Measurements from ENCODE around the gene HSPG2. TPM values are rescaled to one million over a fixed set of nuclear protein-coding genes. Genes with fewer than 3 reads are reported as not detected.

Gene HSPG2
- total and polyA plus RNA-seq, 2 of the 8 experiments (the other 6 are each of a cell fraction or from before 2014, with no cell fraction given), result 17.8 to 111 TPM

DNA sequence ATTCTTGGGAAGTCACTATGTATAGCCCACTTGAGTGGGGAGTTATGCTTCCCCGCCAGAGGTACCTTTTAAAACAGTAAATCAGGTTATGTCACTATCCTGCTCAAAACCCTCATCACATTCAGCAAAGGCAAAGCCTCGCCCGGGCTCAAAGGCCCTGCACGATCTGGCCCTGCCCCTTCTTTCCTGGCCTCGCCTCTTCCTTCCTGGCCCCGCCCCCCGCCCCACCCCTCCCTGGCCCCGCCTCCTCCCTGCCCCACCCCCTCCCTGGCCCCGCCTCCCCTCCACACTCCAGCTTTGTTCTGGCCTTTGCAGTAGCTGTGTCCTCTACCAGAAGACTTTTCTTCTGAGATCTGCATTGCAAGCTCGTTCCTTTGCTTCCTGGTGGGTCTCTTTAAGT lies 118.5 kb downstream of the HSPG2 start:
- POLR2A ChIA-PET (ENCODE audit: partially characterized antibody), result interaction anchor here (0.8 to 1.2 kb wide), 2 partner anchors 9 to 36 kb away, joined by 3 to 4 read pairs; partner anchors contain the start of gene USP48
- no peak overlapping the region for H3K23ac ChIP-seq (ENCODE audit: insufficient read length)
- no peak overlapping the region for H4K5ac ChIP-seq (ENCODE audit: insufficient read length, low read depth, low read length)
- no peak overlapping the region for H3K27ac ChIP-seq (ENCODE audit: low read depth, low read length)
- H3K79me2 ChIP-seq (ENCODE audit: control insufficient read depth in 1 of 2, insufficient read depth in 2 of 2, low read length in 2 of 2), result no peaks in the 10 kb centered on the region
- peak overlapping the region; percentile 30 to 45; a peak in 2 of 4 replicates for H3K4me2 ChIP-seq (ENCODE audit: insufficient read depth in 1 of 2, low read depth in 2 of 2, low read length in 2 of 2)
- no peaks in the 10 kb centered on the region; a peak in 1 of 7 replicates for H3K27me3 ChIP-seq (replicated peaks in 1 of 4; ENCODE audit: control insufficient read depth in 3 of 4, extremely low read depth in 1 of 4, insufficient read depth in 3 of 4, low read length in 3 of 4)
- no peaks in the 10 kb centered on the region for H4K20me1 ChIP-seq (replicated peaks in 1 of 2; ENCODE audit: control insufficient read depth in 1 of 2, insufficient read depth in 2 of 2, low read length in 2 of 2)
- H2BK12ac ChIP-seq (ENCODE audit: low read depth, low read length), result peak overlapping the region; percentile 60; the same call in 1 of the 2 replicates
- peak overlapping the region; percentile 77; the same call in 1 of the 2 replicates for H2AFZ ChIP-seq (ENCODE audit: low read length)
- TF ChIP-seq JUN (IDR thresholded peaks at IDR 0.05; ENCODE audit: low read depth, low read length), result no peak
- TF ChIP-seq SP2 (IDR thresholded peaks at IDR 0.05; ENCODE audit: low read length), result no peak
- H3K9ac ChIP-seq (replicated peaks in 1 of 4; ENCODE audit: extremely low read depth in 1 of 4, low read depth in 3 of 4, low read length in 3 of 4), result peak overlapping the region in 1 of 4 experiments; percentile 47; a peak in 1 of 7 replicates
- no peak overlapping the region for H2BK120ac ChIP-seq (replicated peaks; ENCODE audit: low read depth, low read length)
- no peak overlapping the region for H4K91ac ChIP-seq (replicated peaks; ENCODE audit: insufficient read length, low read length)
- WGBS, 2 experiments (ENCODE audit: extremely low coverage in 1 of 2, insufficient coverage in 1 of 2, insufficient read length in 1 of 2, insufficient replicate concordance in 2 of 2, low coverage in 1 of 2, low lambda C conversion rate in 2 of 2, missing lambda C conversion rate in 1 of 2), result 44% methylated on average over 4 of the region's 10 CpGs; no CpG with 5 or more reads in 1 of the 2 experiments
- no peak overlapping the region for H3K18ac ChIP-seq (ENCODE audit: extremely low read depth, low read length)
- H2AK5ac ChIP-seq (ENCODE audit: low read depth, low read length), result 0 out of 2 replicates have a peak overlapping the region, but pooled peaks have one; percentile 13
- H3K79me1 ChIP-seq (ENCODE audit: low read depth, low read length), result no peaks in the 10 kb centered on the region
- 0 out of 2 replicates have a peak overlapping the region, but pooled peaks have one; percentile 61 for H2BK20ac ChIP-seq (ENCODE audit: low read length)
- no peak overlapping the region for H3K56ac ChIP-seq (replicated peaks; ENCODE audit: insufficient read length, low read depth, low read length)
- peak; percentile 24 for FAIRE-seq
- H3K4me1 ChIP-seq (replicated peaks in 1 of 4; ENCODE audit: control insufficient read depth in 3 of 4, insufficient read depth in 4 of 4, low read length in 3 of 4), result peaks cover 0 to 11% (median 2%) of the 10 kb centered on the region in 4 experiments; a peak in 5 of 7 replicates
- H3K4ac ChIP-seq (replicated peaks; ENCODE audit: insufficient read length, low read depth, low read length), result no peak overlapping the region
- no peak overlapping the region for H2BK5ac ChIP-seq (ENCODE audit: low read depth, low read length)
- 0 out of 2 replicates have a peak overlapping the region, but pooled peaks have one; percentile 46 for H2BK15ac ChIP-seq (ENCODE audit: low read length)
- H3K23me2 ChIP-seq (ENCODE audit: low read depth, low read length), result no peaks in the 10 kb centered on the region
- no peak overlapping the region for H3K14ac ChIP-seq (ENCODE audit: insufficient read length)
- no peak for DNase-seq (ENCODE audit: low read depth in 1 of 2, low spot score in 2 of 2)
- H3K36me3 ChIP-seq (ENCODE audit: control insufficient read depth in 2 of 4, insufficient read depth in 4 of 4, low read length in 3 of 4), result peaks cover 0 to 14% (median 3%) of the 10 kb centered on the region in 4 experiments; a peak in 4 of 8 replicates
- CTCF ChIA-PET (ENCODE audit: partially characterized antibody), result no interaction called here
- H3K4me3 ChIP-seq (ENCODE audit: extremely low read depth in 1 of 4, insufficient read depth in 2 of 4, low read depth in 3 of 4, low read length in 4 of 4), result no peak overlapping the region
- no peaks in the 10 kb centered on the region for H3K9me3 ChIP-seq (ENCODE audit: insufficient read depth in 2 of 2, low read depth in 1 of 2, low read length in 1 of 2)
- no peak overlapping the region for H4K8ac ChIP-seq (ENCODE audit: extremely low read depth, insufficient read depth, low read length)
